GM18505 (cell line): ENCODE measurements around the gene CNNM1.

ENCODE experiments used
- ATAC-seq: cut with Tn5 transposase; IDR thresholded peaks from one replicate; pipeline ENCODE4 v1.9.1; 2021; ENCODE audit not compliant: unreplicated experiment
- POLR2A ChIP-seq: IDR thresholded peaks from 4 replicates; pipeline ENCODE4 v1.6.1; 2011; ENCODE audit warnings: borderline replicate concordance; ENCODE audit not compliant: insufficient read depth, insufficient read length; ENCODE audit errors: extremely low read depth

Gene CNNM1

DNA sequence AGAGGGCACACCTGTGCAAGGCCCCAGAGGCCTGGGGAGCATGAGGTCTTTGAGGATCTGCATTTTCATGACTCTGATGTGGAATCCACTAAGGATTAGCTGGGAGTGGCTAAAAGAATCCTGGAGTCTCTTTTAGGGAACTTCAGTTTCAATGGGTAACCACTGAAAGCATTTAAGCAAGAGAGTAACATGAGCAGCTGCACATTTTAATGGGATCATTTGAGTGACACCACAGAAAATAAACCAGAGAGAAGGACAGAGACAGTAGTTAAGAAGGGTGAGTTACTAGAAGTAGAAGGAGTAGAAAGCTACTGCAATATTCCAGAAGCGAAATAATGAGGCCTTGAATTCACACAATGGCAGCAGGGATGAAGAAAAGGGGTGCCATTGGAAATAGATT lies 96.0 kb downstream of the CNNM1 start:
- ATAC-seq: no peak
- TF ChIP-seq POLR2A: no peak

GRCh38 chr10:99426689-99427088 lies 97.5 kb downstream of the CNNM1 start:
- ATAC-seq: no peak
- no peak for TF ChIP-seq POLR2A

GRCh38 chr10:99427566-99428190 lies 98.5 kb downstream of the CNNM1 start:
- no peak for ATAC-seq
- TF ChIP-seq POLR2A: no peak

DNA sequence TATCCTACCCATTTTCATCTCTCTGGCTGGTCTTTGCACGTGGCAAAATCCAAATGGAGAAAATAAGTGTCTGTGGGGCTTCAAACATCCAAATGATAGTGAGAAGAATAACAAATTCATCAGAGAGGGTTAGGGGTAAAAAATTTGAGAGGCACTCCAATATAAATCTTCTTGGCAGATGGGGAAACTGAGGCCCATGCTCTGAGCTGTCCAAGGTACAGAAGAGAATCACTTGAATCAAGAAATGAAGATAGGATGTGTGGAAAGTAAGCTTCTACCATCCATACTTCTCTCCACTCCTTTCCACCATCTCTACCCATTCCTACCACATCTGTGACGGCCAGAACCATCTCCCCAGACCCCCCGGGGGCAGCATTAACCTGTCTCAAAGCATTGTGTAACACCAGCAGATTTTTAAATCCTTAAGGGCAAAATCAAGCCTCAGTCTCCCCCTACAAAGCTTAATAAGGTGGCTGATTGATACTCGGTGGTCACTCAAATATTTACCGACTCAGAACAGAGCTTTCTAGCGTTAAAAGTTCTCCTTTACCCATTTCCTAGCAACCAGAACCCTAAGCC lies 100.5 kb downstream of the CNNM1 start:
- TF ChIP-seq POLR2A: no peak
- ATAC-seq: no peak

- no peak for TF ChIP-seq POLR2A
- peak; percentile 18 for ATAC-seq
Measured at GRCh38 chr10:99430116-99430450, 100.9 kb downstream of the CNNM1 start.

GRCh38 chr10:99430451-99431189 lies 101.5 kb downstream of the CNNM1 start, which contains the start of gene GOT1:
Gene GOT1, minus strand, starts transcription at chr10:99430624. Its CDS starts 59 bp downstream, at chr10:99430565.
- ATAC-seq: peak; percentile 91
- TF ChIP-seq POLR2A: peak; percentile 86

- no peak for TF ChIP-seq POLR2A
- ATAC-seq: peak; percentile 4
Measured at GRCh38 chr10:99431190-99431760, 102.1 kb downstream of the CNNM1 start.

GRCh38 chr10:99432047-99432446 lies 102.9 kb downstream of the CNNM1 start:
- ATAC-seq: no peak
- no peak for TF ChIP-seq POLR2A

DNA sequence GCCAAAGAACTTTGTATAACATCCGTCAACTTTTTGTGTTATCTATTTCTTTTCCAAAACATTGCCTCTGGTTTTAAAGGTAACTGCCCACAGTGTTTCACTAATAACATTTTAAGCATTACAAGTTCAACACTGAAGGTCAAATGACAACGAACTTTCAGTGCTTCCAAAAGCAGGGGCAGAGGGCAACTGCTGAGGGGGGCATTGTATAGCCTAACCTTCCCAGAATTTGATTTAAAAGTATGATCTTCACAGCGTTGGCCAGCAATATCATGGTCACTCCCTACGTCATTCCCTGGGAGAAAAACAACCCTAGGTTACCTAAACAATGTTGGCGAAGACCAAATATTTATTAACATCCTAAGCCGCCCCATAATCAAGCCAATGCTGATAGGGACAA lies 103.7 kb downstream of the CNNM1 start:
- no peak for ATAC-seq
- TF ChIP-seq POLR2A: no peak

DNA sequence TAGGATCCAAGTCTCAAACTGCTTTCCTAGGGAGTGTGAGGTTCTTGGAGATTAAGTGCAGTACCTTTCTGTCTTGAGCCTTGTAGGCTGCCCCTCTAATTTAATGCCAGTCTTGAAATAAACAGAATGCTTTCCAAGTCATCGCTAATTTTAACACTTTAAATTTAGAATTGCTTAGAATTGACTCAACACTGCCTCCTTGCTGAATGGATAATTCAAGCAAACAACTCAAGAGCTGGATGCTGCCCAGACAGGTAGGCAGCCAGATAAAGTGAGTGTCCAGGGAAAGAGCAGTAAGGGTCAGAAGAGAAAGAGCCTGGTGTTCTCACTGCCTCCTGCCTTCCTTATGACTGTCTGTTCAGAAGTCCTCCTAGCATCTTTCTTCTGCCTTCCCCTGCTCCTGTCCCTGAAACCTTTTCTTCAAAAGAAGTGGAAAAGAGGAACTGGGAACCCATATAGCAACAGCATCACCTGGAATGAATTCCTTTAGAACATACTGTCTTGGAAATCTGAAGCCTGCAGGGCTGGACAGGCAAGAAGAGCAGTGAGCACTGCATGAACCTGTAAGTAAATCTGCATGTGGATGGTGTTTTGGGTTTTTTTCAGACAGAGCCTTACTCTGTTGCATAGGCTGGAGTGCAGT lies 104.3 kb downstream of the CNNM1 start:
- no peak for ATAC-seq
- no peak for TF ChIP-seq POLR2A

GRCh38 chr10:99435986-99436638 lies 107.0 kb downstream of the CNNM1 start:
- no peak for TF ChIP-seq POLR2A
- ATAC-seq: no peak

- no peak for TF ChIP-seq POLR2A
- no peak for ATAC-seq
Measured at GRCh38 chr10:99438890-99439289, 109.7 kb downstream of the CNNM1 start.

DNA sequence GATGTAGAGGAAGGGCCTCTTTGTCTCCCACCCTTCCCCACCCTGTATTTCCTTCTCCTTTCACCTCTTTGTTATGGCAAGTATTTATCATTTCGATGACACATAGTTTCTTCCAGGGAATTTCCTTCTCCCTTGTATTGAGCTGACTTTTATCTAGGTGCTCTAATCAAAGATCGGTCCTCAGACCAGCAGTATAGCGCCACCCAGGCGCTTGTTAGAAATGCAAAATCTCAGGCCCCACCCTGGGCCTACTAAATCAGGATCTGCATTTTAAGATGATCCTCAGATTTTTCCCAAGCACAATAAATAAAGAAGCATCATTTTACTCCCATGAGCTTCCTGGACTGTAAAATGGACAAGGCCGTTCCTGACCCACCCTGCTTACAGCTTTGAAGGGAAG lies 113.2 kb downstream of the CNNM1 start:
- no peak for TF ChIP-seq POLR2A
- ATAC-seq: no peak
